GM12801 (cell line): ENCODE data around the gene CHCHD3.

Experiments
- CTCF ChIP-seq: IDR thresholded peaks from one replicate; pipeline ENCODE4 v1.5.1; 2011; ENCODE audit warnings: control low read depth; ENCODE audit not compliant: insufficient read length; ENCODE audit errors: extremely low read depth

The CHCHD3 gene

GRCh38 chr7:133081599-133082389 is at the start of gene CHCHD3:
Gene CHCHD3, minus strand, starts transcription at chr7:133082090. Its CDS starts 153 bp downstream, at chr7:133081937.
- TF ChIP-seq CTCF = no peak

- TF ChIP-seq CTCF = no peak
Observed at GRCh38 chr7:133130166-133130565, 48.3 kb upstream of the CHCHD3 start.

GRCh38 chr7:133126422-133126821 is 44.5 kb upstream of the CHCHD3 start:
- no peak for TF ChIP-seq CTCF

- TF ChIP-seq CTCF = no peak
Observed at GRCh38 chr7:133124974-133125373, 43.1 kb upstream of the CHCHD3 start.

- no peak for TF ChIP-seq CTCF
Observed at GRCh38 chr7:133121175-133121844, 39.4 kb upstream of the CHCHD3 start.

GRCh38 chr7:133119067-133119466 is 37.2 kb upstream of the CHCHD3 start:
- no peak for TF ChIP-seq CTCF

GRCh38 chr7:133118261-133118660 is 36.4 kb upstream of the CHCHD3 start:
- no peak for TF ChIP-seq CTCF
